22Rv1 (cell line): ENCODE data around the gene SHROOM2.

Source experiments
- H3K27ac ChIP-seq: fragments of 450-650 bp; 2 replicates; pipeline ENCODE4 v1.5.1; 2017
- ZFX ChIP-seq: fragments of 450-650 bp; IDR thresholded peaks from 2 replicates; pipeline ENCODE4 v1.6.1; 2017; ENCODE audit warnings: antibody characterized with exemption, borderline replicate concordance
- TF ChIP-seq, protein P1 (sequence below): fragments of 450-650 bp; IDR thresholded peaks from 2 replicates; pipeline ENCODE4 v1.5.1; 2017; ENCODE audit warnings: mild to moderate bottlenecking

Gene SHROOM2

GRCh38 chrX:9835585-9836210, 49.5 kb downstream of the SHROOM2 start:
- H3K27ac ChIP-seq: no peak overlapping the region
- TF ChIP-seq ZFX: no peak
- TF ChIP-seq, protein P1, sequence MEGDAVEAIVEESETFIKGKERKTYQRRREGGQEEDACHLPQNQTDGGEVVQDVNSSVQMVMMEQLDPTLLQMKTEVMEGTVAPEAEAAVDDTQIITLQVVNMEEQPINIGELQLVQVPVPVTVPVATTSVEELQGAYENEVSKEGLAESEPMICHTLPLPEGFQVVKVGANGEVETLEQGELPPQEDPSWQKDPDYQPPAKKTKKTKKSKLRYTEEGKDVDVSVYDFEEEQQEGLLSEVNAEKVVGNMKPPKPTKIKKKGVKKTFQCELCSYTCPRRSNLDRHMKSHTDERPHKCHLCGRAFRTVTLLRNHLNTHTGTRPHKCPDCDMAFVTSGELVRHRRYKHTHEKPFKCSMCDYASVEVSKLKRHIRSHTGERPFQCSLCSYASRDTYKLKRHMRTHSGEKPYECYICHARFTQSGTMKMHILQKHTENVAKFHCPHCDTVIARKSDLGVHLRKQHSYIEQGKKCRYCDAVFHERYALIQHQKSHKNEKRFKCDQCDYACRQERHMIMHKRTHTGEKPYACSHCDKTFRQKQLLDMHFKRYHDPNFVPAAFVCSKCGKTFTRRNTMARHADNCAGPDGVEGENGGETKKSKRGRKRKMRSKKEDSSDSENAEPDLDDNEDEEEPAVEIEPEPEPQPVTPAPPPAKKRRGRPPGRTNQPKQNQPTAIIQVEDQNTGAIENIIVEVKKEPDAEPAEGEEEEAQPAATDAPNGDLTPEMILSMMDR: no peak

DNA sequence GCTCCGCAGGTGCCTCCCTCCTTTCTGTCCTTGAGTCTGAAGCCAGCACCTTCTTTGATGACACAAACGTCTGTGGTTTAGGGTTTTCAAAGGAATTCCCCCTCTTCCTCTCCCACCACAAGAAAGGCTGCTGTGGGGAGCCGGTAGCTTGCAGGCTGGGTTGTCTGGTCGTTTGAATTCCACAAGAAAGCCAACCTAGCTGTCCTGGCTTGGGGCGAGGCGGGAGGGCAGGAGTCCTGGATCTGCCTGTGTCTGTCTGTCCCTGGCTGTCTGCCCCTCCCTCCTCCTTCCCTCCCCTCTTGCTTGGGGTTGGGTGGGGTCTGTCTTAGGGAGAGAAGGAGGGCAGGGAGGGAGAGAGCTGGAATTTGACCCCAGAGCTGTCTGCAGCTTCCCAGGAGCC, 56.3 kb downstream of the SHROOM2 start:
- no peak overlapping the region for H3K27ac ChIP-seq
- TF ChIP-seq ZFX: no peak
- TF ChIP-seq, protein P1: no peak

- TF ChIP-seq, protein P1: no peak
- H3K27ac ChIP-seq: no peak overlapping the region
Measured at GRCh38 chrX:9844936-9845577, 58.8 kb downstream of the SHROOM2 start.

GRCh38 chrX:9845578-9845952, 59.3 kb downstream of the SHROOM2 start:
- no peak for TF ChIP-seq ZFX
- TF ChIP-seq, protein P1: no peak
- no peak overlapping the region for H3K27ac ChIP-seq

- H3K27ac ChIP-seq: no peak overlapping the region
- TF ChIP-seq ZFX: no peak
- TF ChIP-seq, protein P1: no peak
Measured at GRCh38 chrX:9846631-9847030, 60.4 kb downstream of the SHROOM2 start.

DNA sequence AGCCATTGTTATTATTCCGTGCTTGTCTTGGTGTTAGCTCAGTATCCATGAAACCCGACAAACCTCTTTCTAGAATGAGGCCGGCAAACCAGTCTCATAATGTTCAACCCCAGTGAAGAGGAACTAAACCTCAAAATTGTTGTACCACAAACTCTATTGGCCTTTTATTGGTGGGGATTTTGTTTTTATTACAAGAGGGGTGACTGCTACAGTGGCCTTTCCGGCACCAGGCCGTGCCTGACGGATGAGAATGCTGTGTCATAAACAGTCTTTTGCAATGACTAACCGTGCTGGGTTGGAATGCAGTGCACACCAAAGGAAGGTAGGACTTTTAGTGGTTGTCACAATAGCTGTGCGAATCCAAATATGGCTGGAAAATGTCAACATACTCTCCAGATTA, 60.8 kb downstream of the SHROOM2 start:
- H3K27ac ChIP-seq: no peak overlapping the region
- no peak for TF ChIP-seq ZFX
- TF ChIP-seq, protein P1: no peak

DNA sequence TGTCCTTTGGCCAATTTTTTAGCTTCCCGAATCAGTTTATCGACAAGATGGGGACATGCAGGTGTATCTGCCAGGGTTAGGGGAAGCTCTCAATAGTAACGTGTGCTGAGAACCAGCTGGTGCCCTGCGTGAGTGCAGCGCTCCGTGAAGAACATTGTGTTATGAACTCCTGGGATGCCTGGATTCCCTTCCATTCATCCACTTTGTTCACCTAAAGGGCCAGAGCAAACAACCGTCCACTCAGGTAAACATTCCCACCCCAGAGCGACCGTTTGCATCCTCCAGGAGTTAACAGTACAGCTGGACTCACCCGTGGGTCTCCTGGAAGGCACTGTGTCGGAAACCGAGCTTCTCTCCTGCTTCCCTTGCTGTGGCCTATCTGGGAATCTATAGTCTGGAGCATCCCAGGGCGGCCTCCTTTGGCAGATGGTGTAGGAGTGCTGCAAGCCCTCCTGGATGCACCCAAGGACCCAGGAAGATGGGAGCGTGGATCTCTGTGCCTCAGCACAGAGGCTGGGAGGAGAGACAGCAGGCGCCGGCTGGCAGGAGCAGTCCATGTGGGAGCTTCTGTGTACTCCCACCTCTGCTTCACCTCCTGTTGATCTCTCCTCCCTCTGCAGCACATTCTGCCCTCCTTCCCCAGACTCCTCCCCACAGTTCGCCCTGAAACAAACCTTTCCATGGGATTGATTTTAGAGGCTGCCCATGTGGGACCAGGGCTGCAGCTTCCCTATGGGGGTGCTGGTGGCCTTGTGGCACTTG, 62.7 kb downstream of the SHROOM2 start:
- no peak overlapping the region for H3K27ac ChIP-seq
- TF ChIP-seq, protein P1: no peak
- TF ChIP-seq ZFX: no peak
